AG10803 (cell line): Measurements from ENCODE around the gene ADPRM.

ENCODE experiments used
- DNase-seq: peaks from one replicate; pipeline ENCODE4 v3.0.0; 2010; ENCODE audit warnings: low read depth
- H3K4me3 ChIP-seq: 2 replicates; pipeline ENCODE4 v1.5.1; 2011; ENCODE audit warnings: mild to moderate bottlenecking, low read length, control low read depth
- TF ChIP-seq, protein P1 (sequence below): conservative IDR thresholded peaks from 2 replicates; pipeline ENCODE4 v1.5.1; 2011; ENCODE audit warnings: mild to moderate bottlenecking, low read length, control low read depth, inconsistent platforms

Gene ADPRM

DNA sequence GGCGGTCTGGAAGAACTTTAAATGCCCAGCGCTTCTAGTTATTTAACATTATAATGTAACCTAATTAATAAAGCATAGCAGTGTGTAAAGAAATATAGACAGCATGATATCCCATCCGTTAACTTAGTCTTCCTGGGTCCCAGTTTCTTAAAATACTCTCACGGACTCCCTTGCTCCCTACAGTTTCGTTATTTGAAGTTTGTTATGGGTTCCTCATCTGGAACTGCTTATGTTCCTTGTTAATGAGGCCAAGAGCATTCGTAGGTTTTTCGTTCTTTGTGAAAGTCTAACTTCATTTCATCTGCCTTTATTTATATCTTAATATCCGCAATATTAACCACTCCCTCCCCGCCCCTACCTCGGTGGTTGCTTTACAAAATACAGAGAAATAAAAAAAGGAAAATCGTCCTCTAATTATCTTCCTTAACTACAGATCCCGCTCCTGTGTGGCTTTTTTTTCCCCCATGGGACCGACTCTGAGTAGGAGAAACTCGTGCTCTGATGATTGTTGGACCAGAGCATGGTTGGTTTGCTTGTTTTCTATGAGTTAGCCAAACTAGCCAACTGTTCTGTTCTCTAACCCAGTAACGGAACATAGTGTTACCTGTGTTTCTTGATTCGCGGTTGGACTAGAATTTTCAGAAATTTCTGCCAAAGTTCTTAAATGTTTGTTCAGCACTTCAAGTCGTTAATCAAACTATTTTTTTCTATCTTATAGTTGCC, 863 bp downstream of the ADPRM start:
- peak; percentile 41 for DNase-seq
- peak overlapping the region; percentile 94 for H3K4me3 ChIP-seq
- TF ChIP-seq, protein P1, sequence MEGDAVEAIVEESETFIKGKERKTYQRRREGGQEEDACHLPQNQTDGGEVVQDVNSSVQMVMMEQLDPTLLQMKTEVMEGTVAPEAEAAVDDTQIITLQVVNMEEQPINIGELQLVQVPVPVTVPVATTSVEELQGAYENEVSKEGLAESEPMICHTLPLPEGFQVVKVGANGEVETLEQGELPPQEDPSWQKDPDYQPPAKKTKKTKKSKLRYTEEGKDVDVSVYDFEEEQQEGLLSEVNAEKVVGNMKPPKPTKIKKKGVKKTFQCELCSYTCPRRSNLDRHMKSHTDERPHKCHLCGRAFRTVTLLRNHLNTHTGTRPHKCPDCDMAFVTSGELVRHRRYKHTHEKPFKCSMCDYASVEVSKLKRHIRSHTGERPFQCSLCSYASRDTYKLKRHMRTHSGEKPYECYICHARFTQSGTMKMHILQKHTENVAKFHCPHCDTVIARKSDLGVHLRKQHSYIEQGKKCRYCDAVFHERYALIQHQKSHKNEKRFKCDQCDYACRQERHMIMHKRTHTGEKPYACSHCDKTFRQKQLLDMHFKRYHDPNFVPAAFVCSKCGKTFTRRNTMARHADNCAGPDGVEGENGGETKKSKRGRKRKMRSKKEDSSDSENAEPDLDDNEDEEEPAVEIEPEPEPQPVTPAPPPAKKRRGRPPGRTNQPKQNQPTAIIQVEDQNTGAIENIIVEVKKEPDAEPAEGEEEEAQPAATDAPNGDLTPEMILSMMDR: no peak

DNA sequence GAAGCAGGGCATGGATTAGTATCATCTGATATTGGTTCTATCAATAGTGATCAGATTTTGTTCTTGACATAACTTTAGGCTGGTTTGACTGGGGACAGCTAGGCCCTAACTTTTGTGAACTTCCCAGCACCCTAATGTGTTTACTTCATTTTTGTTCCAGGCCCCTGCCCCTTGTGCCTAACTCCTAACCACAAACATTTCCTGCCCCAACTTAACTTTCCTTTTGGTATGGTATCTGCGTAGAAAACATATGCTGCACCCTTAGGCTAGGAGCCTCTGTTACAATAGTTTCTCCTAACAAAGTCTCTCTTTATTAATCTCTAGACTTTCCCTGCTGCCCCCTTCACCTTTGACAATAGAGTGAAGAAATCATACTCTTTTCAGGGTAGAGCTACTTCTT, 2.5 kb downstream of the ADPRM start:
- TF ChIP-seq, protein P1: no peak
- H3K4me3 ChIP-seq: no peak overlapping the region
- peak; percentile 45 for DNase-seq

DNA sequence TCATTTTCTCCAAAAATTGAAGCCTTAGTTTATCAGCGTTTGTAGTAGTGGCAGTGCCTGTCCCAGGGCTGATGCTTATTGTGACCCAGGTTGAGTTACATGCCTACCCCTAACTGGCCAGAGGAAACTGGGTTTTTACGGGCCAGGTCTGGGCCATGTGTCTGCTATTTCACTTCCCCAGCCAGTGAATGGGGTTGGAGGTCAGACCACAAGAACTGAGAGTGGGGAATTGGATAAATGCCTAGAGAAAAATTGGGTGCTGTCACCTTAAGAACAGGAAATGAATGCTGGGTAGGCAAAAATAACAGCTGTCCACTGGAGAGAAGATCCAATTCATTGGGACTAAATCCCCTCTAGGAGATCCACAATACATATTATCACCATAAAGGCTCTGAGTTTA, 5.2 kb downstream of the ADPRM start:
- H3K4me3 ChIP-seq: no peak overlapping the region
- DNase-seq: peak; percentile 22
- TF ChIP-seq, protein P1: no peak

DNA sequence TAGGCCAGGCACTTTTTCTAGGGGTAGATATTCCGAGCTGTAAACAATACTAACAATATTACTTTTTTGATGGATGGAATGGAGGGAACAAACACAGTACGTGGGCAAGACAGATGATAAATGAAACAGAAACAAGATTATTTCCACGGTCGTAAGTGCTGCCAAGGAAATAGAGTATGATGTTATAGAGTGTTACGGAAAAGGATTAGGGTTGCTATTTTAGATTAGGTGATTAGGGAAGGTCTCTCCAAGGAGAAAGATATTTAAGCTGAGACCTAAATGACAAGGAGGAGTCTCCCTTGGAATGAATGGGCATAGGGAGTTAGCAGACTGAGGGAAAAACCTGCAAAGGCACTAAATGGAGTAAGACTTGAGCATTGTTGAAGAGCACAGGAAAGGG, 8.3 kb downstream of the ADPRM start:
- H3K4me3 ChIP-seq: no peak overlapping the region
- no peak for DNase-seq
- TF ChIP-seq, protein P1: no peak

DNA sequence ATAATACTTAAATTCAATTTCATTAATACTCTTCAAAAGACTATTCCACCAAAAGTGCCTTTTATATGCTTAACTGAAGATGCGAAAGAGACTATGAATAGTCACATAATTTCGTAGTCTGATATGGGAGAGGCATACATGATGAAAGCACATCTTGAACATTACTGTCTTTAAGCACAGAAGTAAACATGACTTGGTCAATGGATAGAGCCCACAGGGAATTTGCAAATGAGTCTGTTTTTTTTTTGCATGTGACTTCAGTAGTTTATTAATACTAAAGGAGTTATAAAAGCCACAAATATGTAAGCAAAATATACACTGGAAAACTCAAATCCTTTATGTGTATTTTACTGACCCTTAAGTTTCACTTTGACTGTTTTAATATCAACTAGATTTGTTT, 15.9 kb downstream of the ADPRM start:
- DNase-seq: no peak
- H3K4me3 ChIP-seq: no peak overlapping the region
- TF ChIP-seq, protein P1: no peak

DNA sequence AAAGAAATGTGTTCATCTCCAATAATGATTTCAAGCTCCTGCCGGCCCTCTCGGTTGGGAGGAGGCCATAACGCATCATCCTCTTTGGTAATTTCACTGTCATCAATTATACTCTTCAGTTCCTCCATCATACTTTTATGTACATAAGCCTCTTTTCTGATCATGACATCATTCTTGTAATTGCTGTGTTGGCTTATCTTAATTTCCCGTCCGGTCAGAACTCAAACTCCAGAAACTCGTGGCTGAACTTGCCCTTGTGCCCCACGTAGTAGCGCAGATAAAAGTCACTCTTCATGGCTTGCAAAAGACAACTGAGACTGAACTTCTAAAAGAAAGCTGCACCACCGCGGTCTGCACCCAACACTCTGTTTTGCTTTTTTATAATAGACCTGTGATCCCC, 18.8 kb downstream of the ADPRM start:
- TF ChIP-seq, protein P1: no peak
- H3K4me3 ChIP-seq: no peak overlapping the region
- DNase-seq: no peak

DNA sequence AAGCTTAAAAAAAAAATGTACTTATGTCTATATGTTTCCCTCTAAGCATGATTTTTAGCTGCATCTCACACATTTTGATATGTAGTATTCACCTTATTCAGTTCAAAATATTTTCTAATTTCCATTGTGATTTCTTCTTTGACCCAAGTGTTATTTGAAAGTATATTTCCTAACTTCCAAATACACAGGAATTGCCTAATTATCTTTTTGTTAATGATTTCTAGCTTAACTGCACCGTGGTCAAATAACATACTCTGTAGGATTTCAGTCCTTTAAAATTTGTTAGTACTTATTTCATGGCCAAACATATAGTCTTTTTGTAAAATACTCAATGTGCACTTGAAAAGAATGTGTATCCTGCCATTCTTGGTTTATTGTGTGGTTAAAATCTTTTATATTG, 21.2 kb downstream of the ADPRM start:
- TF ChIP-seq, protein P1: no peak
- no peak overlapping the region for H3K4me3 ChIP-seq

More for the DNA sequence above, 21.2 kb downstream of the ADPRM start:
- DNase-seq: no peak
